Stimulated activated CD4-positive, alpha-beta T cell treated with anti-CD3 and anti-CD28 coated beads, Interleukin-12 subunit alpha, Interleukin-12 subunit beta, amount 100 ng/mL, for 24 hours (primary cell): ENCODE results near the gene HOXC9.

ENCODE experiments used
- DNase-seq, 2 experiments: peaks; one replicate each; pipeline ENCODE4 v3.0.0-alpha.2; 2020; ENCODE audit warnings: low read depth in 2 of 2

Gene HOXC9

GRCh38 chr12:54028314-54029201 lies 28.6 kb downstream of the HOXC9 start, which contains the start of gene HOXC6:
Gene HOXC6, plus strand, starts transcription at chr12:54028440. Its CDS starts 82 bp downstream, at chr12:54028522.
- DNase-seq = no peak

- DNase-seq = no peak
Observed at GRCh38 chr12:54029529-54030441, 29.8 kb downstream of the HOXC9 start.

- DNase-seq = no peak
Observed at GRCh38 chr12:54030442-54030801, 30.5 kb downstream of the HOXC9 start.

GRCh38 chr12:54030889-54031471 lies 31.0 kb downstream of the HOXC9 start:
- DNase-seq = no peak

GRCh38 chr12:54031480-54031879 lies 31.5 kb downstream of the HOXC9 start:
- no peak for DNase-seq

- no peak for DNase-seq
Observed at GRCh38 chr12:54032086-54032619, 32.2 kb downstream of the HOXC9 start.

- peak; percentile 35 to 55 for DNase-seq
Observed at GRCh38 chr12:54032627-54033100, 32.7 kb downstream of the HOXC9 start, which contains the start of gene HOXC5. Gene HOXC5, plus strand, starts transcription at chr12:54033050. Its CDS starts 73 bp downstream, at chr12:54033123.

- no peak for DNase-seq
Observed at GRCh38 chr12:54033106-54033979, 33.4 kb downstream of the HOXC9 start.

GRCh38 chr12:54033980-54034784 lies 34.2 kb downstream of the HOXC9 start:
- no peak for DNase-seq

GRCh38 chr12:54034785-54035310 lies 34.9 kb downstream of the HOXC9 start:
- no peak for DNase-seq

- DNase-seq = no peak
Observed at GRCh38 chr12:54035568-54036264, 35.8 kb downstream of the HOXC9 start.

GRCh38 chr12:54036620-54037359 lies 36.8 kb downstream of the HOXC9 start:
- no peak for DNase-seq

- no peak for DNase-seq
Observed at GRCh38 chr12:54037360-54038283, 37.7 kb downstream of the HOXC9 start.

GRCh38 chr12:54038284-54038870 lies 38.4 kb downstream of the HOXC9 start:
- DNase-seq = no peak

GRCh38 chr12:54038871-54039414 lies 39.0 kb downstream of the HOXC9 start:
- DNase-seq = no peak

- DNase-seq = no peak
Observed at GRCh38 chr12:54039417-54040147, 39.6 kb downstream of the HOXC9 start.
